ENCODE results near the gene AK4. TPM values are rescaled to one million over a fixed set of nuclear protein-coding genes. Genes with fewer than 3 reads are reported as not detected.

AK4 gene
- total RNA-seq, 3 donors from 2014 or later: 11.3 to 15.9 (median 11.5) TPM

DNA sequence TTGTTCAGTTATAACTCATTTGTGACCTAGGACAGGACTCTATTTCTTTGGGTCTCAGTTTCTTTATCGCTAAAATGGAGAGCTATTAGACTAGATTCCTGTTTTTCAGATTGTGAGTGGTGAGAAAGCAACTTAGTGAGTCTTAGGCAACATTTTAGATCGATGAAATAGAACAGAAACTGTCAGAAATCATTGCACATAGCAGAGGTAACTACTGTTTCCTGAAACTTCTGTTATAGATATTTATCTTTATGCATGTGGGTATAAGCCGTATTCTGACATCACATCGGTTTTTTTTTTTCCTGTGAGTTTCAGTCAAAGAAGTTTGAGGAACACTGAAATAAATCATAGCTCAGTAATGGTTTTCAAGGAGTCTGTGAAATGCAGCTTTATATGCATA, 119.3 kb downstream of the AK4 start:
- DNase-seq: no peak
- no peaks in the 10 kb centered on the region for H3K36me3 Mint-ChIP-seq (ENCODE audit: insufficient read depth)
- no peak overlapping the region for H3K4me3 Mint-ChIP-seq
- H3K4me1 Mint-ChIP-seq (ENCODE audit: low read depth): peaks cover 14% of the 10 kb centered on the region
- no peak for ATAC-seq
- H3K9me3 Mint-ChIP-seq: no peaks in the 10 kb centered on the region
- H3K27me3 Mint-ChIP-seq (ENCODE audit: low read depth): peaks cover 31% of the 10 kb centered on the region

DNA sequence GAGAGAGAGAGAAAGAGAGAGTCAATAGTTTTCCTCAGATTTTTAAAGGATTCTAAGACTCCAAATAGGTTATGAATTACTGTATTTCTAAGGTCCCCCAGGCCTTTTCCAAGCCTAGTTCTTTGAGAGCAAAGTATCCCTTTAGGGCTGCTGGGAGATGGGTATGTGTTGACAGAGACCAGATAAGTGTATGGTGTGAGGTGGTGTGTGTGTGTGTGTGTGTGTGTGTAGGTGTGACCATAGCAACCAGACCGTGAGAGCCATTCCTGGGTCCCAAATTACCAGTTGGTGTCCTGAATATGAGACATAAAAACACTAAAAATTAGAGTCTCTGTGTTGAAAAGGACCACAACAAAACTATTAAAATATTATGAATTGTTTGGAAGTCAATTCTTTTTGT, 119.7 kb downstream of the AK4 start:
- Mint-ChIP-seq H3K4me3 (no peak overlapping the region), H3K9me3 (no peaks in the 10 kb centered on the region), H3K36me3 (ENCODE audit: insufficient read depth) (no peaks in the 10 kb centered on the region), H3K4me1 (ENCODE audit: low read depth) (peaks cover 14% of the 10 kb centered on the region), H3K27me3 (ENCODE audit: low read depth) (peaks cover 30% of the 10 kb centered on the region)
- no peak for ATAC-seq
- DNase-seq: no peak

DNA sequence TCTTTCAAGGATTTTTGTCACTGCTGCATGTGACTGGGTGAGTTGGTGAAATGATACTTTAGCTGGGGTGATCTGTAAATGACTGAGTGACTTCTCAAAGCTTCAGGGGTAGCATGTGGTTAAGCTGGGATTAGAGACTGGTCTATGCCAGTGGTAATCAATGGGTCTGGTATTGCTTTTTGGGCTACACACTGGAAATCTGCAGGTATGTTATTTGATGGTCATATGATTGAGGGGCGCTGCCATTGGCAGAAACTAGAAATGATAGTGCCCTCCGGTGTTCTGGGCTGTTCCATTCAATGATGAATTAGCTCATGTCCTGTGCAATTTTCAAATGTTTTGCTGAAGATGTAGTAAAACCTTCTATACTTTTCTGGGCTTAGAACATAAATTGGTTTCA, 121.6 kb downstream of the AK4 start:
- Mint-ChIP-seq H3K4me1 (ENCODE audit: low read depth) (peaks cover 10% of the 10 kb centered on the region), H3K4me3 (no peak overlapping the region), H3K36me3 (ENCODE audit: insufficient read depth) (no peaks in the 10 kb centered on the region), H3K9me3 (no peaks in the 10 kb centered on the region), H3K27me3 (ENCODE audit: low read depth) (peaks cover 23% of the 10 kb centered on the region)
- no peak for DNase-seq
- no peak for ATAC-seq

DNA sequence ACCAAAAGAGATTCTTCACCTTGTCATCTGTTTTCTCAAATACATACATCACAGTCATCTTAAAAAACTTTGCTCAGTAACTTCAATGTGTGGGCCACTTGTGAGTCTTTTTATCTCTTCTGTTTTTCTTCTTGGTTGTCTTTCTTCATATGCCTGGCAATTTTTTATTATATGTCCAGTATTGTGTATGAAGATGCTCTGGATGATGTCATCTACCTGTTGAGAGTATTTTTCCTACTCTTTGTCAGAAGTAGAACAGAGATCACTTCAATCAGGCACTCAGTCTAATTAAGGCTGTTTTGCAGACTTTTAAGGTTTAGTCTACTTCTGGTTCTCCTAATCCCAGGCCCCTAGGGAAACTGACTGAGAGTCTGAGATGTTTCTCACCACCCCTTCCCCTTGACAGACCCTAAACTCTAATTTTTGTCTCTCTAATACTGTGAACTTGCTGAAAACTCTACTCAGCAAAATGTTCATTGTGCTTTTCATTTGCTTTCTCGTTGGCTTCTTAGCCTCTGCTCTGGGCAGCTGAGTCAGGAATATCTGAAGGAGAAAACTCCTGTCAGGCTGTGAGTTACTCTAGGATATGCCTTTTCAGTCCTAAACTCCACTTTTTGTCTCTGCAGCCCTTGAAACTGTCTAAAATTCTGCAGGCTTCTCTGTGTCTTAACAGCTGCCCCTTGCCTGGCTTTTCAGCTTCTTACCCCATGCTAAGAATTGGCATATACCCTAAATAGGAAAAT, 128.4 kb downstream of the AK4 start:
- no peaks in the 10 kb centered on the region for H3K4me1 Mint-ChIP-seq (ENCODE audit: low read depth)
- no peaks in the 10 kb centered on the region for H3K36me3 Mint-ChIP-seq (ENCODE audit: insufficient read depth)
- H3K27me3 Mint-ChIP-seq (ENCODE audit: low read depth): peaks cover 17% of the 10 kb centered on the region
- H3K4me3 Mint-ChIP-seq: no peak overlapping the region
- H3K9me3 Mint-ChIP-seq: no peaks in the 10 kb centered on the region
- DNase-seq (no peak), ATAC-seq (no peak)

DNA sequence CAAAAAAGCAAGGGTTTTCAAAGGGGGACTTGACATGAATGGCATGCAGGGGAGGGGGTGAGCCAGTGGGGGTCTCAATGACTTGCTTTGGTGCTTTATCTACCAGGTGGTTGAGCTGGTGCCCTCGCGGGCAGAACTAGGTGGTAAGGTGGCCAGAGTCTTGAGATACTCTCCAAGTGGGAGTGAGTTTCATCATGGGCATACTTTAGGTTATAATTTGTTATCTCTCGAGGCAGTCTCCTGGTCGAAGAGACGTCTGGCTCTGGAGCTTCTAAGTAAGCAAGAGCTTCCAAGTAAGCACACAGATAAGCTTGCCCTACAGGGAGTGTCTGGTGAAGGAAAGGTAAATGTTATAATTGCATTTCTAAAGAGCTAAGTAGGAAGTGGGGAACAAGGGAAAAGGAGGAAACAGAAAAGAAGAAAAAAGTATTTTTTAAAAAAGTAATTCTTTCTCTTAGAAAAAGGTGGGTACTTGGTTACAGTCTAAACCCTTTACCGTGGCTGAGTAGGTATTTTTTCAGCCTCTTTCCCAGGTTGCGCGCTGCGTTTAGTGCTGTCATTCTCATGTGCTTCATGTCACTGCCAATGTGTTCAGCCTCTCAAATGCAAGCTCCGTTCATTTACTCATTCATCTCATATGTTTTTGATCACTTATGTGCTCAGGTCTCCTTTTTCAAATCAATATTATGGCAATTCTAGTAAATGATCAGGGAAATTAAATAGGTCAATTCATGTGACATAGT, 129.8 kb downstream of the AK4 start:
- Mint-ChIP-seq H3K27me3 (ENCODE audit: low read depth) (peaks cover 19% of the 10 kb centered on the region), H3K4me1 (ENCODE audit: low read depth) (no peaks in the 10 kb centered on the region), H3K4me3 (no peak overlapping the region), H3K36me3 (ENCODE audit: insufficient read depth) (no peaks in the 10 kb centered on the region), H3K9me3 (no peaks in the 10 kb centered on the region)
- DNase-seq (no peak), ATAC-seq (no peak)

DNA sequence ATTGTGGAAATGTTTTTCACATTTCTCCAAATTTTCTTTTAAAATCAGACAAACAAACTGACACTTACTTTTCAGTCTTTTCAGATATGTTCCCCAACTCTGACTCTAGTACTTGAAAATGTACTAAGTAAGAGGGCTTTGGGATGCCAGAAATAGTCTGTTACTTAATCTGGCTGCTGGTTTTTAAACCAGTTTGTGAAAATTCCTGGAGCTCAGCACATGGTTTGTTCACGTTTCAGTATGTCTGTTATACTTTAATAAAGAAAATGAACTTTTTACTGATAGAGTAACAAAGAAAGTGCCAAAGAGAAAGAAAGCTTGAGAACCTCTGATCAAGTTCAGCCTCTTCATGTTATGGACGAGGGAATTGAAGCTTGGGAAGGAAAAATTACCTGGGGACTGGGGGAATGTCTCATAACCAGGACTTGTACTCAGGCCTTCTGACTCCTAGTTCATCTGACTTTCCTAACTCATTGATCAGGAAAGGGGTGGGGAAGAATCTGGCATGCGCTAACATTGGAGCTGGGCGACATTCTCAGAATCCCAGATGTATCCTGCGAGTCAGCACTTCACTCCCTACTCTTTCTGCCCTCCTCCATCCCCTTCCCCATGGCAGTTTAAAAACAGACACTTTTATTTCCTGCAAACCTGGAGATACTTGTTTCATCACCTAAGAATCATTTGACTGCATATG, 130.5 kb downstream of the AK4 start:
- no peak for ATAC-seq
- H3K27me3 Mint-ChIP-seq (ENCODE audit: low read depth): peaks cover 19% of the 10 kb centered on the region

DNA sequence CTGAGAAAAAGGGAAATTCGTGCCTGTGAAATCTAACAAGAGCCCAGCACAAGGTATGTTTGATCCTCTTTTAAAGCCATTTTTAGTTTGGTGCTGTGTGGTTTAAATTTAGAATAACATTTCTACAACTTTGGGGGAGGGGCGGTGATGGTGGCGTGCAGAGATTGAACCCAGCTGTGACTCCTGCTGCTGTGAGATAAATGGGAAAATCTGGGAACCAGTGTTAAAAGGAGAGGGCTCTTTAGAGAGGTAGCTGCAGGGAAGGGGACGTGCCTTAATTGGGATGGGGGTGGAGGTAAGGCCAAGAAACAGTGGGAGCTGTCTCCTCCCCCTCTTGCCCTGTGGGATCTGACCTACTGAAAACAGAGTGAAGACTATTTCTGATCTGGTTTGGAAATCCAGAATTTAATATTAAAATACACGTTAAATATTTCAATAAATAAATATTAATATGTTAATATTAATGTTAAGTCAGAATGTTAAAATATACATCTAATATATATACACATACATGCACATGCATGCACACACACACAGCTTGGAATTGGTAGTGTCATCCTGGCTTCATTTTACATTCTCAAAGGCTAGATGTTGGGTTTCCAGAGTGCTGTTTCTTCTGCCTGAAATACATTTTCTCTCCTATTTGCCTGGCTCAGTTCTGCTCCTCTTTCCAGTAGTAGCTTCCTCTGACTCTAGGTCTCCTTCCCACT, 131.2 kb downstream of the AK4 start:
- H3K9me3 Mint-ChIP-seq: no peaks in the 10 kb centered on the region
- no peak overlapping the region for H3K4me3 Mint-ChIP-seq
- DNase-seq (no peak), ATAC-seq (no peak)
- peaks cover 19% of the 10 kb centered on the region for H3K27me3 Mint-ChIP-seq (ENCODE audit: low read depth)
- no peaks in the 10 kb centered on the region for H3K36me3 Mint-ChIP-seq (ENCODE audit: insufficient read depth)
- H3K4me1 Mint-ChIP-seq (ENCODE audit: low read depth): no peaks in the 10 kb centered on the region

More for the DNA sequence above, 130.5 kb downstream of the AK4 start:
- no peaks in the 10 kb centered on the region for H3K36me3 Mint-ChIP-seq (ENCODE audit: insufficient read depth)
- no peaks in the 10 kb centered on the region for H3K4me1 Mint-ChIP-seq (ENCODE audit: low read depth)
- DNase-seq: no peak
- no peaks in the 10 kb centered on the region for H3K9me3 Mint-ChIP-seq
- H3K4me3 Mint-ChIP-seq: no peak overlapping the region

Other genes starting within 250 kb of the AK4 start
- 10 to 100 TPM; 70.3 to 87.5 (median 85.1) TPM for gene JAK1, start 181.7 kb upstream of the AK4 start, total RNA-seq
- gene DNAJC6, start 161.3 kb downstream of the AK4 start, total RNA-seq: 1 to 10 TPM; 1.3 to 2.5 (median 2.1) TPM